Measurements from ENCODE around the gene APRT.

The APRT gene

GRCh38 chr16:88822281-88823040 is 10.7 kb upstream of the APRT start:
- DNase-seq (ENCODE audit: low spot score) = no peak

GRCh38 chr16:88821168-88821850 is 9.6 kb upstream of the APRT start:
- DNase-seq (ENCODE audit: low spot score) = no peak

- DNase-seq (ENCODE audit: low spot score) = no peak
These were observed 8.8 kb upstream of the APRT start for GRCh38 chr16:88820385-88821025.

GRCh38 chr16:88819126-88819525 is 7.4 kb upstream of the APRT start:
- no peak for DNase-seq (ENCODE audit: low spot score)

DNA sequence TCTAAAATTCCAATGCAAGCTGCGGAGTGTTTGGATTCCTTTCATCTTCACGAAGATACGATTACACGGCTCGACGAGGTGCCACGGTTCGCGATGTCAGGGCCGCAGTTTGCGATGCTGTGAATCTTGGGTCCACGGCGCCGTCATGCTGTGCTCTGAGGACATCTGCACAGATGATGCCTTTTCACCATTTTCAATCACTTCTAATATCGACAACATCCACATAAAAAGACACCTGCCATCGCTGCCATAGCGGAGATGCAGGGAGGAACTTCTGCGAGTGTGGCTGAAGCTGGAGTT is 6.8 kb upstream of the APRT start:
- no peak for DNase-seq (ENCODE audit: low spot score)

DNA sequence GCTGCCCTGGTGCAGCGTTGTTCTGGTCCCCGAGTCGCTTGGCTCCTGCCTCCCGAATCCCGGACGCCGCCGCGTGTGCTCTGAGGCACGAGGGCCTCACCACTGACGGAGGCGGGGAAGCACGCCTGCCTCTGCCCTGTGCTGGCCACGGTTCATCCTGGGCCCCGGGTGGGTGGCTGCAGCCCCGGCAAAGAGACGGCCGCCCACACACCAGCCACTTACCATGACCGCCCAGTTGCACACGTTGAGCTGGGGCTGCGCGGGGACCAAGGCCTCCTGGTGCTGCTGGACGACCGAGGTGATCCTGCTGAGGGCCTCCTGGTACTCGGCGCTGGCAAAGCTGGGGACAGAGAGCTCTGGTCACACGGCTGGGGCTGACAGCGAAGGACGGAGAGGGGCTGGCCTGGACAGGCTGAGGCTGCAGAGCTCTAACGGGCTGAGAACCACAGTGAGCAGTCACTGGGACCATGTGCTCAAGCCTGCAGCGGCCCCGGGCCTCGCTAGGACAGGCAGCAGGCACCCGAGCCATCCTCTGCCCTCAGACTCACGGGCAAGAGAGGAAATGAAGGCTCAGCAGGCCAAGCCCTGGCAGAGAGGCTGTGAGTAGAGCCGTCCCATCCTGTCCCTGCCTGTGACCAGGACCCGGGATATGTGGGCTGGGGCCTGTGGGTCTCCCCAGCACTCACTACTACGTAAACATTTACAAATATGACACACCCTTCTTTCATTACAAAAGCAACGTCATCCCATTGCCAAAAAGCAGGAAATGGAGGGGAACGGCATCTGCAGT is 6.3 kb upstream of the APRT start:
- no peak for DNase-seq (ENCODE audit: low spot score)

DNA sequence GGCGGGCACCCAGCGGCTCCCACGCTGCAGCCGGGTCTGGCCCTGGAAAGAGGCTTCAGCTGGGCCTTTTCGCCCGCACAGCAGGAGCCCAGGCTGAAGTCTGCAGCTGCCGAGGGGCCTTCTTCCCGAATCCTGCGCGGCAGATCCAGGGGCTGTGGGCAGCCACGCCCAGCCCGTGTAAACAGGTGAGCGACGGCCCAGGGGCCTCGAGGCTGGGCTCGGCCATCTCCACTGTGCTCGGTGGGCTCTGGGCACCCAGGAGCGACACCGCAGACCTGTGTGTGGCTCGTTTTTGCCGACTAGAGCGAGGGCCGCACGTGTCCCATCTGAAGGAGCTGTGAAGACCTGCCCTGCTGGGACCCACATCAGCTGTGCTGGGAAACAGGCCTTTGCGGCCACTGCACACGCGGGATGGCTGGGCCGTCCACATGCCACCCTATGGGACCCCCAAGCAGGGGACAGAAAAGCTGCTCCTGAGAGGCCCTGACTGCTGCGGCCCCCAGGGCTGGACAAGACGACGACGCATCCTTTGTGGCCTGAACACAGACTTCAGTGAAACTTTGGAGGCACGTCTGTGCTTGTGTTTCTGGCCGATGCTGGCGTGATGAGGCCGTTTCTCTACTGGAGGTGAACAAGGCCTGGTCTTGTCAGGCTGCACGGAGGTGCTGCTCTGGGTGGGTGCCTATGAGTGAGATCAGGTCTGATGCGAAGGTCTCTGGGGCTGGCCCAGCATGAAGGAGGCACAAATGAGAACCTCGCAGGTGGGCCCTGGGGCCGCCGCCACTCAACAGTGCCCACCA is 5.2 kb upstream of the APRT start:
- DNase-seq (ENCODE audit: low spot score) = no peak

DNA sequence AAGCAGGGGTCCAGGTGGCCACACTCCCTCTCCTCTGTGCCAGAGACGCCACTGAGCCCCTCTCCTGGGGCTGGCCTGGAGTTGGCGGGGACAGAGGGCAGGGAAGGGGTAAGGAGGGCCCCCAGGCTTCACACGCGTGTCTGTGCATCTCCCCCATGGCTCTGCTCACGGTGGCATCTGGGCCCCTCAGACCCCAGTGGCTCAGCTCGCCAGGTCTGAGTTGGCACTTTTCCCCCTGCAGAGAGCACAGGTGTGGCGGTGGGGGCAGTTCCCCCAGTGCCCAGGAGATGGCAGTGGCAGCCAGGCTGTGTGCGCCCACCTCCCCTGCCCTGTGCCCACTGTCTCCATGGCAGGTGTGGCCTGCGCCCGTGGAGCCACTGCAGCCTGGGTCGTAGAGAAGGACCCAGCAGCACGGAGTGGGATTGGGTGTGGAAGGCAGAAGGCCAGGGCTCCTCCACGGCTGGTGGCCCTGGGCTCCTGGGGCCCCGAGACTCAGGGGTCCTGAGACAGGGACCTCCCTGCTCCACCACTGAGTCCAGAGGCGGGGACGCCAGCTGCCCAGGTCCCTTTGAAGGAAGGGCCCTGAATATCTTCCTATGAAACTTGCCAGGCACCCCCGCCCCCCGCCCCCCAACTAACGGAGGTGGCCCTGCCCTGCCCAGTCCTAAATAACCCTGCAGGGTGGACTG is 4.3 kb upstream of the APRT start:
- no peak for DNase-seq (ENCODE audit: low spot score)

GRCh38 chr16:88815227-88815626 is 3.5 kb upstream of the APRT start:
- DNase-seq (ENCODE audit: low spot score) = no peak

- no peak for DNase-seq (ENCODE audit: low spot score)
These were observed 2.4 kb upstream of the APRT start for GRCh38 chr16:88814144-88814502.

DNA sequence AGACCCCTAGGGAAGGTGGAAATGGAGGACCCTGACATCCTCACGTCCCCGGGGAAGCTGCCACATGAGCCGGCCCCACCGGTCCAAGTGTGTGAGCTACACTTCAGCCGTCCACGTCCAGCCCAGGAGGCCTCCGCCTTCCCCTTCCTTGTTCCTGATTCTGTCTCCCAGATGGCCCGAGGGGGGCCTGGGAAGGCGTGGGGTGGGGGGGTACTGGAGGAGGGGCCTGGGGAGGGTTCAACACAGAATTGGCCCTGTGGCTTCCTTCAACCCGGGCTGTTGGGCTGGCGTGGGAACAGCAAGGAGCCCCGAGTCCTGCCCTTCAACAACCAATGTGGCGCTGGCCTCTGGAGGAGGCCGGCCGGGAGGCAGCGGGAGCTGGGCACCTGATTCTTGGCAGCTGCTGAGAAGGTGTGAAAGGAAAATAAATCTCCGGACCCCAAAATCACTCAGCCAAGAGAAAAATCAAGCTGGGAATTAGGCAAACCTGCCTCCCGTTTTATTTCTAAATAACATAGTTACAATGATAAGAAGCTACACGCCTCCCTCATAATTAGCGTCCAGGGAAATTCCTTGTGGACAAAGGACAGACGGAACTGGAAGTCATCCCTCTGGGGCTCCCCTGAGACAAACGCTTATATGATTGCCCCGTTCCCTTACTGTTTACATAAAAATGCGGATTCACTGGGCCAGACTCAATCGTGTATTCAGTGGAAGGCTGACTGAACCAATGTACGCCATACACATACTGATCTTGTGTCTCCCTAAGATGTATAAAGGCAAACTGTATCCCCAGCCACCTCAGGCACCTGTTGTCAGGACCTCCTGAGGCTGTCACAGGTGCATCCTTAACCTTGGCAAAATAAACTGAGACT is 1.8 kb upstream of the APRT start:
- DNase-seq (ENCODE audit: low spot score) = no peak

GRCh38 chr16:88812513-88813268 is 963 bp upstream of the APRT start:
- no peak for DNase-seq (ENCODE audit: low spot score)

DNA sequence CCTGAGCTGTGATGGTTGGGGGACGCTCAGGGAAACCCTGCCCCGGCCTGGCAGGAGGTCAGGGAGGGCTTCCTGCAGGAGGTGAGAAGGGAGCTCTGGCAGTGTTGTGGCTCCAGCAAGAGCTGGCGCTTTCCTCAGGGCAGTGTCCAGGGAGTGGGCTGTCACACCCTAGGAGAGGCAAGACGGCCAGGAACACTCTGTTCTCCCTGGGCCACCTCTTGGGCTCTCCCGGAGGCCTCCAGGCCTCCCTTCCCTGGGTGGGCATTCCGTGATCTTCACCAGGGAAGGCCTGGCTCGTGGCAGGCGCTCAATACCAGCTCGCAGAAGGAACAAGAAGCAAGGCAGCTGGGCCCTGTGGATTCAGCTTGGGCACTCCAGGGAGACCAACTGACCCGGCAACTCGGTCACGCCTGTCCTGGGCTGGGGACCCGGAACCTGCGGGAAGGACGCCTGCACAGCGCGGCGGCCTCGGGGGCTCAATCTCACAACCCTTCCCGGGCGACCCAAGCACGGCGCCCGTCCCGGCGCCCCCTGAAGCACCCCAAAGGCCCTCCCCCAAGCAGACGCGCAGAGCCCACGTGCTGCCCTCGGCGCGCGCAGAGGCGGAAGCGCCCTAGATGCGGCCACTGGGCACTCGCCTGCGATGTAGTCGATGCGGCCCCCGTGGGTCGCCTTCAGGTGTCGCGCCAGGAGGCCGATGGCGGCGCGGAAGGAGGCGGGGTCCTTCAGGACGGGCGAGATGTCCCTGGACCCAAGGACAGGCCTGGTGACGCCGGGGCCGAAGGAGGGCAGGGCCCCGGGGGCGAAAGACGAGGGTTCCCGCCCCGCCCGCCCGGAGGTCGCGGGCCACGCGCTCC is 588 bp downstream of the APRT start:
- DNase-seq (ENCODE audit: low spot score) = peak; percentile 83

DNA sequence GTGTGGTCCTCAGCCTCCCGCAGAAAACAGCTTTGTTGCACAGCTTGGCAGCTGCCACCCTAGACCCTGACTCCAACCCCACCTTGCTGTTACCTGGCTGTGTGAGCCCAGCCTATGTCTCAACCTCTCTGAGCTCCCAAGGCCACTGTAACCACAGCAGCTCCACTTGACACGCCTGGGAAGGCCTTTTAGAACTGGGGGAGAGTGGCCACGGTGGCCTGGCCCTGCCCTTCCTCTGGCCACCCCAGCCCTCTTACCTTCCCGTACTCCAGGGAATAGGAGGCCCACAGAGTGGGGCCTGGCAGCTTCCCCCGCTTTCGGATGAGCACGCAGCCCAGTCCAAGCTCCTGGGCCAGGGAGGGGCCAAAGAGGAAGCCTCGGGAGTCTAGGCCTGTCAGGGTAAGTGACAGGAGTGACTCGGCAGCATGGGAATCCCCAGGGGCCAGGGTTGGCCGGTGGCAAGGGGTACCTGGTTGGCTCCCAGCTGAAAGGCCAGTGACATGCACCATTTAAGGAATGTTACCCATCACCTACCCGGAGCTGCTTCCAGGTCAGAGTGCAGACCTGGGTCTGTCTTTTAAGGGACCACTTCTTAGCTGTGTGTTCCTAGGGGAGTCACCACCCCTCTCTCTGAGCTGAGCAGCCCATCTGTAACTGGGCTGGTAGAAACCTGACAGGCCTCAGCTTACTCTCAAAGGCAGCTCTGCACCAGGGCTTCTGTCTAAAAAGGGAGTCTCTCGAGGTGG is 1.4 kb downstream of the APRT start:
- no peak for DNase-seq (ENCODE audit: low spot score)

DNA sequence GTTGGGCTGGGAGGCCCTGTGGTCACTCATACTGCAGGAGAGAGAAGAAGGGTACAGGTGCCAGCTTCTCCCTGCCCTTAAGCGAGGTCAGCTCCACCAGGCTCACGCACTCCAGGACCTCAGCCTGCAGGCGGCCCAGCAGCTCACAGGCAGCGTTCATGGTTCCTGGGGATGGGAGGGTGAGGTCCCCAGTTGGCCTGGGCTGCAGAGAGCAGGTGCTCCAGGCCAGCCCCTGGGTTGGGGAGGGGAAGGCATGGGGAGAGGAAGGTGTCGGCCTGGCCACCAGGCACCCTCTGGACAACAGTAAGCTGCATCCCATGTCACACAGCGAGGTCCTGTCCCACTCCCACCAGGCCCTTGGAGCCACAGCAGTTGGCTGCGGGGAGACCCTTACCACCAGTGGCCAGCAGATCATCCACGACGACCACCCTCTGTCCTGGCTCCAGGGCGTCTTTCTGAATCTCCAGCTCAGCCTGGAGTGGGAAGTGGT is 2.0 kb downstream of the APRT start:
- no peak for DNase-seq (ENCODE audit: low spot score)

- DNase-seq (ENCODE audit: low spot score) = no peak
These were observed 2.6 kb downstream of the APRT start for GRCh38 chr16:88809068-88809675.

Measured in pons (tissue), 1 donor.